Kidney (tissue), 14 donors: ENCODE measurements around the gene ROR1. TPM values are rescaled to one million over a fixed set of nuclear protein-coding genes. Genes with fewer than 3 reads are reported as not detected.

ENCODE experiments used
- DNase-seq, 5 donors: peaks; one replicate each; pipeline ENCODE4 v3.0.0-alpha.2; 2013 to 2020
- FAIRE-seq: peaks from 2 replicates; lab custom pipeline; 2012; peaks lifted over from hg19 to GRCh38; lab: Jason Lieb, UNC
- H3K27ac ChIP-seq, 2 donors: one replicate each; pipeline ENCODE4 v1.7.0; 2013; ENCODE audit warnings: low read depth in 2 of 2, low read length in 2 of 2, inconsistent platforms in 1 of 2
- H3K27me3 ChIP-seq: one replicate; pipeline ENCODE4 v1.7.1; 2013; ENCODE audit warnings: low read length, inconsistent platforms; ENCODE audit not compliant: control insufficient read depth, insufficient read depth
- H3K36me3 ChIP-seq, 3 donors: one replicate each; pipeline versions ENCODE4 v1.7.0 to v1.7.1; 2013; ENCODE audit warnings: low read length in 3 of 3, control low read depth in 1 of 3, inconsistent platforms in 1 of 3; ENCODE audit not compliant: insufficient read depth in 3 of 3, control insufficient read depth in 2 of 3
- H3K4me1 ChIP-seq, 3 donors: one replicate each; pipeline versions ENCODE4 v1.7.0 to v1.7.1; 2013; ENCODE audit warnings: low read length in 3 of 3, inconsistent platforms in 1 of 3, low read depth in 1 of 3; ENCODE audit not compliant: control insufficient read depth in 2 of 3, insufficient read depth in 2 of 3
- H3K4me3 ChIP-seq, 3 donors: one replicate each; pipeline versions ENCODE4 v1.7.0 to v1.8.1; 2013; ENCODE audit warnings: low read length in 3 of 3, control low read depth in 1 of 3, inconsistent platforms in 1 of 3
- H3K9ac ChIP-seq, 3 donors: one replicate each; pipeline versions ENCODE4 v1.7.0 to v1.7.1; 2013; ENCODE audit warnings: low read length in 3 of 3, control low read depth in 1 of 3, inconsistent platforms in 1 of 3
- H3K9me3 ChIP-seq, 3 donors: one replicate each; pipeline versions ENCODE4 v1.7.0 to v1.7.1; 2013; ENCODE audit warnings: low read length in 3 of 3, control low read depth in 1 of 3, inconsistent platforms in 1 of 3; ENCODE audit not compliant: control insufficient read depth in 2 of 3, insufficient read depth in 1 of 3
- CTCF ChIP-seq: IDR thresholded peaks from 3 replicates; pipeline ENCODE4 v1.5.1; 2012; ENCODE audit warnings: mild to moderate bottlenecking, moderate library complexity, borderline replicate concordance; ENCODE audit not compliant: insufficient read depth; ENCODE audit errors: extremely low read depth
- intact Hi-C: fragments of 100-400 bp; cut with DNase I; formaldehyde crosslinking; loops from one replicate; pipeline ENCODE4 v1.11.1; 2022
- polyA plus RNA-seq: library from polyadenylated mRNA; stranded (reverse); fragments of 350-450 nt; fragmentation: Illumina TruSeq; extraction: RNeasy Lipid Tissue Mini Kit (QIAGEN cat#74804); gene quantifications from one replicate; pipeline ENCODE4 v1.2.3, GENCODE V29; 2014; ENCODE audit warnings: low read depth, low replicate concordance; ENCODE audit not compliant: insufficient read depth
- total RNA-seq: library from RNA; stranded (reverse); fragmentation: NEBNext Ultra II Directional; extraction: Animal tissue kit (Norgen Biotek cat#: 25700); gene quantifications from one replicate; pipeline ENCODE4 v1.2.1, GENCODE V29; 2021
- donor health status: control.
- donor health status: control.
- donor health status: control.
- donor health status: control.
- donor health status: control.
- donor health status: DM: yes; HTN: yes; CAD: no.
- donor health status: Normal renal cell carcinoma (clear cell type).

ROR1 gene
- total and polyA plus RNA-seq, 2 donors from 2014 or later, result 0.77 to 8.0 TPM

- Histone ChIP-seq H3K4me1 (peaks cover 0 to 6% (median 2%) of the 10 kb centered on the region in 3 donors), H3K27me3 (no peaks in the 10 kb centered on the region), H3K36me3 (no peaks in the 10 kb centered on the region), H3K27ac (no peak overlapping the region), H3K9ac (no peak overlapping the region), H3K9me3 (no peaks in the 10 kb centered on the region), H3K4me3 (no peak overlapping the region)
- no peak for FAIRE-seq
- intact Hi-C loops, result no loop called here
- no peak for TF ChIP-seq CTCF
- DNase-seq, result no peak
These were observed 122.9 kb downstream of the ROR1 start for GRCh38 chr1:63896755-63897154.

- Histone ChIP-seq H3K4me3 (no peak overlapping the region), H3K27me3 (no peaks in the 10 kb centered on the region), H3K36me3 (no peaks in the 10 kb centered on the region), H3K9me3 (no peaks in the 10 kb centered on the region), H3K27ac (peak overlapping the region in 1 of 2 donors; percentile 7), H3K9ac (no peak overlapping the region), H3K4me1 (peaks cover 0 to 3% (median 2%) of the 10 kb centered on the region in 3 donors)
- peak in 2 of 5 donors; percentile 53 to 64 for DNase-seq
- FAIRE-seq, result no peak
- intact Hi-C loops, result no loop called here
- TF ChIP-seq CTCF, result no peak
These were observed 124.8 kb downstream of the ROR1 start for GRCh38 chr1:63898428-63899196.

GRCh38 chr1:63901094-63901493, 127.3 kb downstream of the ROR1 start:
- TF ChIP-seq CTCF, result no peak
- Histone ChIP-seq H3K36me3 (no peaks in the 10 kb centered on the region), H3K4me1 (peaks cover 0 to 3% (median 2%) of the 10 kb centered on the region in 3 donors), H3K4me3 (no peak overlapping the region), H3K27ac (no peak overlapping the region), H3K9ac (no peak overlapping the region), H3K27me3 (no peaks in the 10 kb centered on the region), H3K9me3 (no peaks in the 10 kb centered on the region)
- intact Hi-C loops, result no loop called here
- FAIRE-seq, result no peak
- no peak for DNase-seq
